Keratinocyte (primary cell): ENCODE data around the gene DLGAP1.

ENCODE experiments used
- CTCF ChIP-seq, 3 experiments: IDR thresholded peaks in 1 of 3; conservative IDR thresholded peaks in 1 of 3; optimal IDR thresholded peaks in 1 of 3; 2 replicates in 2 of 3; 3 replicates in 1 of 3; pipeline versions ENCODE3 to v1.5.1; 2011; ENCODE audit warnings: low read length in 3 of 3, mild to moderate bottlenecking in 3 of 3, moderate library complexity in 2 of 3, control low read depth in 1 of 3, inconsistent platforms in 1 of 3; ENCODE audit not compliant: insufficient read depth in 2 of 3; ENCODE audit errors: extremely low read depth in 1 of 3
- EZH2 ChIP-seq: IDR thresholded peaks from one replicate; pipeline ENCODE4 v1.6.1; 2012; ENCODE audit warnings: inconsistent platforms, mild to moderate bottlenecking, low read length, moderate library complexity

- TF ChIP-seq CTCF (optimal IDR thresholded peaks at IDR 0.05 in 1 of 3, IDR thresholded peaks at IDR 0.05 in 1 of 3, conservative IDR thresholded peaks at IDR 0.05 in 1 of 3; ENCODE audit: extremely low read depth in 1 of 3, insufficient read depth in 2 of 3, low read length in 3 of 3) (no peak), EZH2 (no peak)
These were observed at the start of gene DLGAP1 for GRCh38 chr18:4455113-4455811.
